Lung (tissue), 12 donors: ENCODE measurements around the gene RELN. TPM values are rescaled to one million over a fixed set of nuclear protein-coding genes. Genes with fewer than 3 reads are reported as not detected.

Source experiments
- ATAC-seq: fragments of 200-7000 bp; cut with Tn5 transposase; one replicate; pipeline ENCODE4 v1.9.1; 2020; ENCODE audit warnings: moderate number of reproducible peaks; ENCODE audit not compliant: insufficient read depth, low FRiP score
- DNase-seq, 3 donors: peaks; one replicate each; pipeline ENCODE4 v3.0.0-alpha.2; 2013 to 2017
- H3K27ac ChIP-seq, 2 donors: one replicate each; pipeline ENCODE4 v1.5.1; 2013; ENCODE audit warnings: mild to moderate bottlenecking in 2 of 2, moderate library complexity in 2 of 2, control low read depth in 1 of 2, inconsistent platforms in 1 of 2, low read depth in 1 of 2, low read length in 1 of 2
- H3K27me3 ChIP-seq, 3 donors: one replicate each; pipeline ENCODE4 v1.5.1; 2013; ENCODE audit warnings: low read length in 2 of 3; ENCODE audit not compliant: control insufficient read depth in 3 of 3, insufficient read depth in 3 of 3
- H3K36me3 ChIP-seq, 4 donors: one replicate each; pipeline ENCODE4 v1.5.1; 2013; ENCODE audit warnings: low read length in 4 of 4, mild to moderate bottlenecking in 1 of 4, moderate library complexity in 1 of 4; ENCODE audit not compliant: control insufficient read depth in 4 of 4, insufficient read depth in 4 of 4
- H3K4me1 ChIP-seq, 5 donors: one replicate each; pipeline ENCODE4 v1.5.1; 2013; ENCODE audit warnings: low read length in 5 of 5, mild to moderate bottlenecking in 2 of 5, moderate library complexity in 1 of 5; ENCODE audit not compliant: control insufficient read depth in 5 of 5, insufficient read depth in 5 of 5
- H3K4me3 ChIP-seq: one replicate; pipeline ENCODE4 v1.5.1; 2013; ENCODE audit warnings: mild to moderate bottlenecking, control low read depth, moderate library complexity
- H3K9ac ChIP-seq, 2 donors: one replicate each; pipeline ENCODE4 v1.5.1; 2013; ENCODE audit warnings: low read length in 2 of 2, control low read depth in 1 of 2; ENCODE audit not compliant: insufficient read depth in 1 of 2
- H3K9me3 ChIP-seq, 4 donors: one replicate each; pipeline ENCODE4 v1.5.1; 2013; ENCODE audit warnings: low read length in 3 of 4, mild to moderate bottlenecking in 1 of 4, moderate library complexity in 1 of 4; ENCODE audit not compliant: control insufficient read depth in 4 of 4, insufficient read depth in 3 of 4
- CTCF ChIP-seq: IDR thresholded peaks from 2 replicates; pipeline ENCODE4 v1.5.1; 2012; ENCODE audit warnings: mild to moderate bottlenecking; ENCODE audit errors: control extremely low read depth, extremely low read depth
- WGBS, 2 donors: extraction: QIAGEN DNeasy Blood & Tissue Kit; methylation state at CpG; one replicate each; pipeline ENCODE4 v1.1.7; 2013; 5-methylcytosine and 5-hydroxymethylcytosine counted together
- polyA plus RNA-seq, 2 donors: library from polyadenylated mRNA; stranded (reverse); fragments of 200-250 nt; gene quantifications; one replicate each; pipeline ENCODE4 v1.2.1, GENCODE V29; 2013
- total RNA-seq, 2 donors: library from RNA; depleted of rRNA in 1 of 2; stranded (reverse); fragments of >200 nt in 1 of 2; gene quantifications; one replicate each; pipeline ENCODE4 v1.2.1, GENCODE V29; 2014 to 2021
- donor health status: control.
- donor health status: control.
- donor health status: Bipolar disorder and iron deficiency.
- donor health status: healthy.
- donor health status: DM: yes; HTN: yes; CAD: no.

Gene RELN
- total and polyA plus RNA-seq, 4 donors, result 0.24 to 7.7 (median 2.0) TPM

- WGBS, 2 donors, result 84 to 86% methylated on average over 4 of the region's 4 CpGs
- no peak for TF ChIP-seq CTCF
- Histone ChIP-seq H3K9ac (no peak overlapping the region), H3K27me3 (no peaks in the 10 kb centered on the region), H3K4me3 (no peak overlapping the region), H3K36me3 (no peaks in the 10 kb centered on the region), H3K4me1 (no peaks in the 10 kb centered on the region), H3K9me3 (peaks cover 0 to 2% (median 0%) of the 10 kb centered on the region in 4 donors), H3K27ac (no peak overlapping the region)
- ATAC-seq (no peak), DNase-seq (no peak)
These were observed 455.7 kb downstream of the RELN start for GRCh38 chr7:103533761-103534160.

GRCh38 chr7:103532955-103533354 is 456.5 kb downstream of the RELN start:
- Histone ChIP-seq H3K4me1 (no peaks in the 10 kb centered on the region), H3K9ac (no peak overlapping the region), H3K4me3 (no peak overlapping the region), H3K9me3 (peaks cover 0 to 2% (median 0%) of the 10 kb centered on the region in 4 donors), H3K27me3 (no peaks in the 10 kb centered on the region), H3K27ac (no peak overlapping the region), H3K36me3 (no peaks in the 10 kb centered on the region)
- TF ChIP-seq CTCF, result no peak
- DNase-seq (no peak), ATAC-seq (no peak)
- 79 to 83% methylated on average over 5 of the region's 5 CpGs for WGBS, 2 donors

- ATAC-seq (no peak), DNase-seq (no peak)
- no peak overlapping the region for H3K4me3 ChIP-seq
- no peaks in the 10 kb centered on the region for H3K36me3 ChIP-seq
- no peak for TF ChIP-seq CTCF
- H3K27me3 ChIP-seq, result no peaks in the 10 kb centered on the region
- 85 to 94% methylated on average over 2 of the region's 2 CpGs for WGBS, 2 donors
- no peaks in the 10 kb centered on the region for H3K4me1 ChIP-seq
- no peak overlapping the region for H3K9ac ChIP-seq
- no peak overlapping the region for H3K27ac ChIP-seq
- peaks cover 0 to 2% (median 0%) of the 10 kb centered on the region in 4 donors for H3K9me3 ChIP-seq
These were observed 461.3 kb downstream of the RELN start for GRCh38 chr7:103528152-103528551.

- H3K27me3 ChIP-seq, result no peaks in the 10 kb centered on the region
- no peaks in the 10 kb centered on the region for H3K9me3 ChIP-seq
- no peaks in the 10 kb centered on the region for H3K36me3 ChIP-seq
- WGBS, 2 donors, result 27 to 28% methylated on average over 1 of the region's 1 CpG
- H3K9ac ChIP-seq, result no peak overlapping the region
- DNase-seq (no peak), ATAC-seq (no peak)
- H3K4me3 ChIP-seq, result no peak overlapping the region
- no peak overlapping the region for H3K27ac ChIP-seq
- H3K4me1 ChIP-seq, result peaks cover 0 to 2% (median 0%) of the 10 kb centered on the region in 5 donors
- TF ChIP-seq CTCF, result no peak
These were observed 463.5 kb downstream of the RELN start for GRCh38 chr7:103525937-103526336.
